HG03432 (cell line): ENCODE measurements around the gene ST3GAL4.
"Not testable (repeated sequence)": the region's sequence is repeated elsewhere in the genome, so short reads cannot be mapped to it uniquely, and the experiment has no call there.

ENCODE experiments used
- ATAC-seq: cut with Tn5 transposase; IDR thresholded peaks from one replicate; pipeline ENCODE4 v1.9.1; 2021; ENCODE audit warnings: mild to moderate bottlenecking, moderate library complexity; ENCODE audit not compliant: unreplicated experiment

Gene ST3GAL4

GRCh38 chr11:126361400-126361799 is 5.9 kb downstream of the ST3GAL4 start:
- no peak for ATAC-seq

- ATAC-seq = no peak
These were observed 7.6 kb downstream of the ST3GAL4 start for GRCh38 chr11:126362879-126363655.

GRCh38 chr11:126363706-126364248 is 8.3 kb downstream of the ST3GAL4 start:
- no peak for ATAC-seq

- not testable (repeated sequence) for ATAC-seq
These were observed 9.2 kb downstream of the ST3GAL4 start for GRCh38 chr11:126364735-126365134.

GRCh38 chr11:126365508-126365907 is 10.0 kb downstream of the ST3GAL4 start:
- not testable (repeated sequence) for ATAC-seq

GRCh38 chr11:126366064-126366822 is 10.8 kb downstream of the ST3GAL4 start:
- ATAC-seq = no peak

- not testable (repeated sequence) for ATAC-seq
These were observed 11.6 kb downstream of the ST3GAL4 start for GRCh38 chr11:126366823-126367654.

- ATAC-seq = not testable (repeated sequence)
These were observed 12.3 kb downstream of the ST3GAL4 start for GRCh38 chr11:126367806-126368205.

- not testable (repeated sequence) for ATAC-seq
These were observed 13.0 kb downstream of the ST3GAL4 start for GRCh38 chr11:126368336-126369119.

- ATAC-seq = no peak
These were observed 14.5 kb downstream of the ST3GAL4 start for GRCh38 chr11:126370016-126370415.

GRCh38 chr11:126371595-126371994 is 16.1 kb downstream of the ST3GAL4 start:
- ATAC-seq = no peak

GRCh38 chr11:126373389-126374066 is 18.0 kb downstream of the ST3GAL4 start:
- not testable (repeated sequence) for ATAC-seq

- not testable (repeated sequence) for ATAC-seq
These were observed 19.2 kb downstream of the ST3GAL4 start for GRCh38 chr11:126374562-126375300.

GRCh38 chr11:126375726-126376125 is 20.2 kb downstream of the ST3GAL4 start:
- ATAC-seq = no peak

GRCh38 chr11:126378763-126379162 is 23.3 kb downstream of the ST3GAL4 start:
- no peak for ATAC-seq

GRCh38 chr11:126380909-126381308 is 25.4 kb downstream of the ST3GAL4 start:
- no peak for ATAC-seq

GRCh38 chr11:126381960-126382359 is 26.5 kb downstream of the ST3GAL4 start:
- ATAC-seq = not testable (repeated sequence)

- ATAC-seq = not testable (repeated sequence)
These were observed 27.2 kb downstream of the ST3GAL4 start for GRCh38 chr11:126382641-126383040.
